SK-N-SH (cell line): ENCODE measurements around the gene LRRC40. TPM values are rescaled to one million over a fixed set of nuclear protein-coding genes. Genes with fewer than 3 reads are reported as not detected.
"Not testable (repeated sequence)": the region's sequence is repeated elsewhere in the genome, so short reads cannot be mapped to it uniquely, and the experiment has no call there.

Source experiments
- CTCF ChIA-PET: fragments of 300-600, 350-600 bp; formaldehyde crosslinking; extraction: SDS; loops from one replicate; lab custom pipeline; 2021; lab: Yijun Ruan, JAX
- POLR2A ChIA-PET: fragments of 350-600 bp; sonication (Branson Sonifier 250); formaldehyde crosslinking; extraction: SDS; loops from one replicate; lab custom pipeline; 2020; ENCODE audit warnings: antibody characterized with exemption, inconsistent platforms; lab: Yijun Ruan, JAX
- DNase-seq: peaks from one replicate; pipeline ENCODE4 v3.0.0; 2012
- H2AFZ ChIP-seq: fragments of 200-600 bp; sonication (generic); 2 replicates; pipeline ENCODE4 v1.8.1; 2016; ENCODE audit warnings: antibody characterized with exemption, mild to moderate bottlenecking, low read depth
- H3F3A ChIP-seq: fragments of 200-600 bp; sonication (generic); replicated peaks from 2 replicates; pipeline ENCODE3; 2016; ENCODE audit warnings: antibody characterized with exemption, mild to moderate bottlenecking; ENCODE audit not compliant: insufficient read depth
- H3K27ac ChIP-seq, 2 experiments: fragments of 200-500 bp in 1 of 2; fragments of 200-600 bp in 1 of 2; sonication (Bioruptor generic) in 1 of 2; sonication (generic), shearing (Covaris generic) in 1 of 2; 2 replicates each; pipeline versions ENCODE4 v1.5.1 to v1.6.1; 2014 to 2016; ENCODE audit warnings: low read depth in 2 of 2, inconsistent platforms in 1 of 2, low read length in 1 of 2, mild to moderate bottlenecking in 1 of 2, mixed read lengths in 1 of 2
- H3K27me3 ChIP-seq: fragments of 200-600 bp; sonication (generic), shearing (Covaris generic); 2 replicates; pipeline ENCODE4 v1.6.1; 2016; ENCODE audit warnings: mixed run types; ENCODE audit not compliant: insufficient read depth
- H3K36me3 ChIP-seq, 2 experiments: fragments of 200-500 bp in 1 of 2; fragments of 200-600 bp in 1 of 2; sonication (Bioruptor generic) in 1 of 2; sonication (generic) in 1 of 2; replicated peaks in 1 of 2; 2 replicates each; pipeline versions ENCODE3 to v1.5.1; 2014 to 2016; ENCODE audit warnings: low read length in 1 of 2, mild to moderate bottlenecking in 1 of 2; ENCODE audit not compliant: insufficient read depth in 2 of 2, control insufficient read depth in 1 of 2
- H3K4me1 ChIP-seq, 2 experiments: fragments of 200-500 bp in 1 of 2; fragments of 200-600 bp in 1 of 2; sonication (Bioruptor generic) in 1 of 2; sonication (generic), shearing (Covaris generic) in 1 of 2; 2 replicates each; pipeline versions ENCODE4 v1.5.1 to v1.6.1; 2014 to 2016; ENCODE audit warnings: low read depth in 1 of 2, low read length in 1 of 2, mixed run types in 1 of 2; ENCODE audit not compliant: insufficient read depth in 2 of 2, control insufficient read depth in 1 of 2
- H3K4me2 ChIP-seq: fragments of 200-600 bp; sonication (generic), shearing (Covaris generic); 2 replicates; pipeline ENCODE4 v1.6.1; 2017; ENCODE audit warnings: mixed run types
- H3K4me3 ChIP-seq, 2 experiments: fragments of 200-500 bp in 1 of 2; fragments of 200-600 bp in 1 of 2; sonication (Bioruptor generic) in 1 of 2; sonication (generic), shearing (Covaris generic) in 1 of 2; 2 replicates each; pipeline versions ENCODE4 v1.5.1 to v1.8.1; 2014 to 2016; ENCODE audit warnings: low read depth in 2 of 2, inconsistent platforms in 1 of 2, low read length in 1 of 2, mild to moderate bottlenecking in 1 of 2, mixed read lengths in 1 of 2, moderate library complexity in 1 of 2
- H3K79me2 ChIP-seq: fragments of 200-600 bp; sonication (generic); 2 replicates; pipeline ENCODE4 v1.8.1; 2017; ENCODE audit warnings: mild to moderate bottlenecking; ENCODE audit not compliant: insufficient read depth
- H3K9ac ChIP-seq: fragments of 200-600 bp; sonication (generic); 2 replicates; pipeline ENCODE4 v1.6.1; 2017; ENCODE audit warnings: mixed run types
- H3K9me2 ChIP-seq: fragments of 200-600 bp; sonication (generic); 2 replicates; pipeline ENCODE4 v1.6.1; 2017; ENCODE audit warnings: mixed run types
- H3K9me3 ChIP-seq: fragments of 200-600 bp; sonication (generic); 2 replicates; pipeline ENCODE4 v1.6.1; 2017; ENCODE audit warnings: mixed run types, mild to moderate bottlenecking, moderate library complexity
- H4K20me1 ChIP-seq: fragments of 200-600 bp; sonication (generic); 2 replicates; pipeline ENCODE4 v1.6.1; 2017; ENCODE audit warnings: mild to moderate bottlenecking, mixed run types; ENCODE audit not compliant: insufficient read depth
- CTCF ChIP-seq: fragments of 200-600 bp; sonication (generic); IDR thresholded peaks from 2 replicates; pipeline ENCODE4 v1.6.1; 2017; ENCODE audit warnings: antibody characterized with exemption, mild to moderate bottlenecking, moderate library complexity
- ELF1 ChIP-seq: IDR thresholded peaks from 2 replicates; pipeline ENCODE4 v1.4.0; 2012
- FOSL2 ChIP-seq: IDR thresholded peaks from 2 replicates; pipeline ENCODE4 v1.4.0; 2012; ENCODE audit warnings: low read depth, mild to moderate bottlenecking, moderate library complexity, borderline replicate concordance
- FOXM1 ChIP-seq: IDR thresholded peaks from 2 replicates; pipeline ENCODE4 v1.4.0; 2012; ENCODE audit warnings: low read depth, mild to moderate bottlenecking
- JUND ChIP-seq: IDR thresholded peaks from 2 replicates; pipeline ENCODE4 v1.4.0; 2012
- RAD21 ChIP-seq: IDR thresholded peaks from 2 replicates; pipeline ENCODE4 v1.6.1; 2012; ENCODE audit warnings: mild to moderate bottlenecking, low read length
- RFX5 ChIP-seq: IDR thresholded peaks from 2 replicates; pipeline ENCODE4 v1.6.1; 2012; ENCODE audit warnings: mild to moderate bottlenecking, improper control_type of control experiment, low read length
- SIN3A ChIP-seq: IDR thresholded peaks from 2 replicates; pipeline ENCODE4 v1.6.1; 2012; ENCODE audit warnings: low read depth, mild to moderate bottlenecking, low read length, moderate library complexity, borderline replicate concordance
- SMC3 ChIP-seq: IDR thresholded peaks from 2 replicates; pipeline ENCODE4 v1.6.1; 2012; ENCODE audit warnings: low read depth, low read length, improper control_type of control experiment
- TCF12 ChIP-seq: IDR thresholded peaks from 2 replicates; pipeline ENCODE4 v1.4.0; 2012
- TEAD4 ChIP-seq: IDR thresholded peaks from 2 replicates; pipeline ENCODE4 v1.4.0; 2012; ENCODE audit warnings: mild to moderate bottlenecking, borderline replicate concordance; ENCODE audit not compliant: insufficient read depth
- USF2 ChIP-seq: fragments of 150-350 bp; IDR thresholded peaks from 2 replicates; pipeline ENCODE4 v1.6.1; 2017; ENCODE audit warnings: antibody characterized with exemption, low read length, low read depth, borderline replicate concordance
- YY1 ChIP-seq: IDR thresholded peaks from 2 replicates; pipeline ENCODE4 v1.4.0; 2012; ENCODE audit warnings: low read depth, mild to moderate bottlenecking
- polyA plus RNA-seq, 3 experiments: library from polyadenylated mRNA; depleted of rRNA; stranded (reverse); fragments of >200 nt; gene quantifications; 2 replicates each; pipeline ENCODE4 v1.2.3, GENCODE V29; 2012
- TF ChIP-seq, protein P1 (sequence below): IDR thresholded peaks from 2 replicates; pipeline ENCODE4 v1.4.0; 2012; ENCODE audit warnings: low read depth
- TF ChIP-seq, protein P2 (sequence below): fragments of 150-350 bp; IDR thresholded peaks from 2 replicates; pipeline ENCODE4 v1.6.1; 2016; ENCODE audit warnings: mild to moderate bottlenecking, low read depth, low read length

Gene LRRC40
- polyA plus RNA-seq, 1 of the 3 experiments (the other 2 are of a cell fraction): 5.6 TPM

DNA sequence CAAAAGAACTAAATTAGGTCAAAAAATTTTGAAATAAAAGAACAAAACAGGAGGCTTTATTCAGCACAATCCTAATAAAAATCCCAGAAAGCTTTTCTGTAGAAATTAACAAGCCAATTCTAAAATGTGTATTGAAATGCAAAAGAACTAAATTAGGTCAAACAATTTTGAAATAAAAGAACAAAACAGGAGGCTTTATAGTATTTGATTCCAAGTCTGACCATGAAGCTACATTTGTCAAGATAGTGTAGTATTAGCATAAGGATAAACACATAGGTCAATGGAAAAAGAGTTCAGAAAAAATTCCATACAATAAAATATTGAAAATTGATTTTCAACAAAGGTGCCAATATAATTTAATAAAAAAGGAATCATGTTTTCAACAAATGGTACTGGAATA lies 10.8 kb downstream of the LRRC40 start:
- Histone ChIP-seq H3F3A (peaks cover 3% of the 10 kb centered on the region), H3K36me3 (peaks cover 0 to 4% of the 10 kb centered on the region in 2 experiments), H3K4me1 (no peaks in the 10 kb centered on the region; a peak in 1 of 4 replicates), H3K79me2 (peaks cover 86% of the 10 kb centered on the region), H4K20me1 (no peaks in the 10 kb centered on the region), H3K9ac (no peak overlapping the region), H3K4me2 (no peak overlapping the region), H3K4me3 (no peak overlapping the region), H2AFZ (no peak overlapping the region), H3K9me3 (no peaks in the 10 kb centered on the region), H3K27ac (no peak overlapping the region), H3K9me2 (no peaks in the 10 kb centered on the region), H3K27me3 (no peaks in the 10 kb centered on the region)
- ChIA-PET POLR2A (no interaction called here), CTCF (no interaction called here)
- DNase-seq: no peak
- no peak for TF ChIP-seq ELF1
- TF ChIP-seq, protein P1, sequence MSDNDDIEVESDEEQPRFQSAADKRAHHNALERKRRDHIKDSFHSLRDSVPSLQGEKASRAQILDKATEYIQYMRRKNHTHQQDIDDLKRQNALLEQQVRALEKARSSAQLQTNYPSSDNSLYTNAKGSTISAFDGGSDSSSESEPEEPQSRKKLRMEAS: no peak
- no peak for TF ChIP-seq TEAD4
- no peak for TF ChIP-seq SMC3
- TF ChIP-seq USF2: no peak
- TF ChIP-seq RAD21: no peak
- no peak for TF ChIP-seq CTCF
- no peak for TF ChIP-seq JUND
- no peak for TF ChIP-seq FOXM1
- TF ChIP-seq, protein P2, sequence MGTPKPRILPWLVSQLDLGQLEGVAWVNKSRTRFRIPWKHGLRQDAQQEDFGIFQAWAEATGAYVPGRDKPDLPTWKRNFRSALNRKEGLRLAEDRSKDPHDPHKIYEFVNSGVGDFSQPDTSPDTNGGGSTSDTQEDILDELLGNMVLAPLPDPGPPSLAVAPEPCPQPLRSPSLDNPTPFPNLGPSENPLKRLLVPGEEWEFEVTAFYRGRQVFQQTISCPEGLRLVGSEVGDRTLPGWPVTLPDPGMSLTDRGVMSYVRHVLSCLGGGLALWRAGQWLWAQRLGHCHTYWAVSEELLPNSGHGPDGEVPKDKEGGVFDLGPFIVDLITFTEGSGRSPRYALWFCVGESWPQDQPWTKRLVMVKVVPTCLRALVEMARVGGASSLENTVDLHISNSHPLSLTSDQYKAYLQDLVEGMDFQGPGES: no peak
- no peak for TF ChIP-seq YY1
- TF ChIP-seq RFX5: no peak
- no peak for TF ChIP-seq TCF12
- no peak for TF ChIP-seq SIN3A
- no peak for TF ChIP-seq FOSL2

GRCh38 chr1:70192446-70192845 lies 12.9 kb downstream of the LRRC40 start:
- H3K27ac ChIP-seq, H3K36me3 ChIP-seq, H3K9me2 ChIP-seq, DNase-seq, H4K20me1 ChIP-seq, H3K4me2 ChIP-seq, CTCF ChIA-PET, H3F3A ChIP-seq, H3K9ac ChIP-seq, H2AFZ ChIP-seq, H3K4me3 ChIP-seq, H3K27me3 ChIP-seq, H3K4me1 ChIP-seq, POLR2A ChIA-PET, H3K9me3 ChIP-seq: not testable (repeated sequence)
- peaks cover 70% of the 10 kb centered on the region for H3K79me2 ChIP-seq
